Fibroblast of the aortic adventitia (primary cell): ENCODE results near the gene MPP4. TPM values are rescaled to one million over a fixed set of nuclear protein-coding genes. Genes with fewer than 3 reads are reported as not detected.

Experiments used
- DNase-seq: peaks from one replicate; pipeline ENCODE4 v3.0.0-alpha.2; 2010; ENCODE audit warnings: low read depth
- H3K4me3 ChIP-seq: 2 replicates; pipeline ENCODE4 v1.5.1; 2011; ENCODE audit warnings: low read depth, mild to moderate bottlenecking, control low read depth, low read length, moderate library complexity
- total RNA-seq: library from RNA; depleted of rRNA; stranded (reverse); fragments of >200 nt; gene quantifications from 2 replicates; pipeline ENCODE4 v1.2.3, GENCODE V29; 2012; ENCODE audit warnings: low replicate concordance
- TF ChIP-seq, protein P1 (sequence below): IDR thresholded peaks from 2 replicates; pipeline ENCODE4 v1.5.1; 2011; ENCODE audit warnings: mild to moderate bottlenecking, low read length, control low read depth, inconsistent platforms; ENCODE audit not compliant: insufficient read depth

Gene MPP4
- total RNA-seq, 1 donor: 4.0 TPM

DNA sequence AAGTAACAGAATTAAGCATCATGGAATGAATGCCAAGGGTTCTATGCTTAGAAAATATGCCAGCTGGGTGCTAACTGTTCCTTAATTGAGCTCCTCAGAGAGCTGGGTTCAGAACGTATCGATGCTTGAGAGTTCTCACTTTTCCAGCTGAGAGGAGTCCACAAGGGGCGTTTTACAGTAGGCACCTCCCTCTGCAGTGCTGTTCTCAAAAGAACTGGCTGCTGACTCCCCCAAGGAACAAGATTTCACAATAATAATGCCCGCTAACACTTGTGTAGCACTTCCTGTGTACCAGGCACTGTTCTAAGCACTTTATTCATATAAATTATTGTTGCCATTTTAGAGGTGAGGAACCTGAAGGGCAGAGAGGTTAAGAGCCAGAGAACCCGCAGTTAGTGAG, 37.1 kb downstream of the MPP4 start:
- DNase-seq: no peak
- H3K4me3 ChIP-seq: no peak overlapping the region
- TF ChIP-seq, protein P1, sequence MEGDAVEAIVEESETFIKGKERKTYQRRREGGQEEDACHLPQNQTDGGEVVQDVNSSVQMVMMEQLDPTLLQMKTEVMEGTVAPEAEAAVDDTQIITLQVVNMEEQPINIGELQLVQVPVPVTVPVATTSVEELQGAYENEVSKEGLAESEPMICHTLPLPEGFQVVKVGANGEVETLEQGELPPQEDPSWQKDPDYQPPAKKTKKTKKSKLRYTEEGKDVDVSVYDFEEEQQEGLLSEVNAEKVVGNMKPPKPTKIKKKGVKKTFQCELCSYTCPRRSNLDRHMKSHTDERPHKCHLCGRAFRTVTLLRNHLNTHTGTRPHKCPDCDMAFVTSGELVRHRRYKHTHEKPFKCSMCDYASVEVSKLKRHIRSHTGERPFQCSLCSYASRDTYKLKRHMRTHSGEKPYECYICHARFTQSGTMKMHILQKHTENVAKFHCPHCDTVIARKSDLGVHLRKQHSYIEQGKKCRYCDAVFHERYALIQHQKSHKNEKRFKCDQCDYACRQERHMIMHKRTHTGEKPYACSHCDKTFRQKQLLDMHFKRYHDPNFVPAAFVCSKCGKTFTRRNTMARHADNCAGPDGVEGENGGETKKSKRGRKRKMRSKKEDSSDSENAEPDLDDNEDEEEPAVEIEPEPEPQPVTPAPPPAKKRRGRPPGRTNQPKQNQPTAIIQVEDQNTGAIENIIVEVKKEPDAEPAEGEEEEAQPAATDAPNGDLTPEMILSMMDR: no peak

GRCh38 chr2:201660293-201660895, 38.0 kb downstream of the MPP4 start:
- TF ChIP-seq, protein P1: no peak
- no peak overlapping the region for H3K4me3 ChIP-seq
- DNase-seq: no peak

DNA sequence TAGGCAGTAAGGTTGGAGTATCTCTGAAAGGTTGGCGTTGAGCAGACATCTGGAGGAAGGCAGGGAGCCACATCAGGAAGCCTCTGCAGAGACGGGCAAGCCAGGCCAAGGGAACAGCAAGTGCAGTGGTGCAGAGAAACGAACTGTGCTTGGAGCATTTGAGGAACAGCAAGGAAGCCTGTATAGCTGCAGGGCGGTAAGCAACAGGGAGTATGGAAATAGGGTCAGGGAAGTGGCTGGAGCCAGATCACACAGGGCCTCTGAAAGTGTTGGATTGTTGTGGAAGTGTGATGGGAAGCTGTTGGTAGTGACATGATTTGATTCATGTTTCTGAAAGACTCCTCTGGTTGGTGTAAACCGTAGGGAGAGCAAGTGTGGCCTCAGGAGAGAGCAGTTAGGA, 41.7 kb downstream of the MPP4 start:
- DNase-seq: no peak
- H3K4me3 ChIP-seq: no peak overlapping the region
- TF ChIP-seq, protein P1: no peak

DNA sequence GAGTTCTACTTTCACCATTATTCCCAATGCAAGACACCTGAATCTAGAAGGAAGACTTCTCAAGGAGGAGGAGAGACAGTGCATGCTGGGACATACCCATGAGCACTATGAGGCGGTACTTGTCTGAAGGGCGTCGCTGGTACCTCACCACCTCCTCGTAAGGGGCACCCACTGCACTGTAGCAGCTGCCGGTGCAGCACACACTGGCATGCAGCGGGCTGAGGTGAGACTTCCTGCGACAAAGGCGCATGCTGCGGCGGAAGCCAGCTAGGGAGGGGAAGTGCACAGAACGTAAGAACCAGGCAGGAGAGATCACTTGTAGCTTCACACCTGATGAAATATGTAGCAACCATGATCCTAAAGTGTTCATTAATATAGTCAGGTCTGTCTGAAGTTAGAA, 42.3 kb downstream of the MPP4 start:
- TF ChIP-seq, protein P1: no peak
- no peak for DNase-seq

GRCh38 chr2:201654616-201655384, 43.6 kb downstream of the MPP4 start:
- no peak overlapping the region for H3K4me3 ChIP-seq
- TF ChIP-seq, protein P1: no peak

More for the DNA sequence above, 42.3 kb downstream of the MPP4 start:
- no peak overlapping the region for H3K4me3 ChIP-seq

GRCh38 chr2:201653221-201653620, 45.2 kb downstream of the MPP4 start:
- TF ChIP-seq, protein P1: no peak
- DNase-seq: no peak
- H3K4me3 ChIP-seq: no peak overlapping the region

More at GRCh38 chr2:201654616-201655384, 43.6 kb downstream of the MPP4 start:
- DNase-seq: peak; percentile 91
